HG03060 (cell line): Measurements from ENCODE around the gene FHIT.

Experiments
- ATAC-seq: cut with Tn5 transposase; IDR thresholded peaks from one replicate; pipeline ENCODE4 v1.9.1; 2021; ENCODE audit warnings: low read depth, moderate number of reproducible peaks; ENCODE audit not compliant: unreplicated experiment

Gene FHIT

DNA sequence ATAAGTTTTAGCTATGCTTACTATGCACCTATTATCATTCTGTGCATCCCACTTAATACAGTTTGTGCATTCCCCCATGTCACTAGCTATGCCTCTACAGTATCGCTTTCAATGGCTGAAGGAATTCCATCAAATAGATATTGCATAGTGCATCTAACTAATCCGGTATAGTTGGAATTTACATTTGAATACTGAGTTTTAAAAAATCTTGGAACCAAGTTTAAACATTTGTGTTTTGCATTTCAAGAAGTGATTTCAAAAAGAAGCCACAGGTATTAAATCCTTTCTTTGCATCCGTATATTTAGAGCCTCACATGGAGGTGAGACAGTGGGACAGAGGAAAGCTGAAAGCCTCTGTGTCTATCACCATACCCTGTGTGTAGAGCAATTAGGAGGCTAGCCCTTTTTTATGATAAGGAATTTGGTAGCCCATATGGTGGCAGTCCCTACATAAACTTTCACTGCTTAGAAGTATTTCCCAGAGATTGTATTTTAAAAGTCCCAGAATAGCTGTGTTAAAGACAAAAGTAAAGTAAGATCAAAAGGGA, 1241.2 kb downstream of the FHIT start:
- no peak for ATAC-seq

GRCh38 chr3:60001369-60001768, 1249.9 kb downstream of the FHIT start:
- ATAC-seq = no peak

GRCh38 chr3:60000311-60001105, 1250.7 kb downstream of the FHIT start:
- no peak for ATAC-seq

GRCh38 chr3:59998058-59998457, 1253.2 kb downstream of the FHIT start:
- ATAC-seq = no peak

GRCh38 chr3:59997583-59997982, 1253.7 kb downstream of the FHIT start:
- ATAC-seq = no peak

DNA sequence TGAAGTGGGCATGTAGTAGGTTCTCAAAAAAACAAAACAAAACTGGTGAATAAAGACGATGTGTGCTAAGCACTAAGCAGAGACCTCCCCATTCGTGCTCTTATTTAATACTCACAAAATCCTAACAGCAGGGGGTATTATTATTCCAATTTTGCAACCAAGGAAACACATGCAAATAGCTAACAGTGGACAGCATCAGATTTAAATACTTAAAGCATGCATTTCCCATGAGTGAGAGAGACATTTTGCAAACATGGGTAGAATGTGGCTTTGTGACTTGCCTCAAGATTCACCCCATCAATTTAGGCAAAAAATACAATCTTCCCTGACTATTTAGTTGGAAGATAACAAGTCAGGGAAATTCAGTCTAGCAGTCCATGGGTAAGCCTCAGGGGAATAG, 1255.2 kb downstream of the FHIT start:
- ATAC-seq = no peak

DNA sequence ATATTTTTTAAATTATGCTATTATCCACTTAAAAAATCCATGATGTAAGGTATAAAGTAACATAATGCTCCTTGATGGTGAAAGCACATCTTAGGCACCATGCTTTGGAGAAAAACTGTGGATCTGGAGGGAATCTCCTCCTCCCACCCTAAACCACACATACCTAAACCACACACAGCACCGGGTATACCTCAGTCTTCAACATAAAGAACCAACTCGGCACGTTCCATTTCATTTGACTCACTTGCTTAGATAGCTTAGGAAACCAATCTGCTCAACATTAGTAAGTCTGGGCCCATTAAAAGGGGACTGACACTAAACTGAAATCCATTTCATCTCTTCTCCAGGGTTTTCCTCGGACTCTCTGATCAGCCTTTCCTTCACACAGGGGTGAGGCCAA, 1255.7 kb downstream of the FHIT start:
- no peak for ATAC-seq

DNA sequence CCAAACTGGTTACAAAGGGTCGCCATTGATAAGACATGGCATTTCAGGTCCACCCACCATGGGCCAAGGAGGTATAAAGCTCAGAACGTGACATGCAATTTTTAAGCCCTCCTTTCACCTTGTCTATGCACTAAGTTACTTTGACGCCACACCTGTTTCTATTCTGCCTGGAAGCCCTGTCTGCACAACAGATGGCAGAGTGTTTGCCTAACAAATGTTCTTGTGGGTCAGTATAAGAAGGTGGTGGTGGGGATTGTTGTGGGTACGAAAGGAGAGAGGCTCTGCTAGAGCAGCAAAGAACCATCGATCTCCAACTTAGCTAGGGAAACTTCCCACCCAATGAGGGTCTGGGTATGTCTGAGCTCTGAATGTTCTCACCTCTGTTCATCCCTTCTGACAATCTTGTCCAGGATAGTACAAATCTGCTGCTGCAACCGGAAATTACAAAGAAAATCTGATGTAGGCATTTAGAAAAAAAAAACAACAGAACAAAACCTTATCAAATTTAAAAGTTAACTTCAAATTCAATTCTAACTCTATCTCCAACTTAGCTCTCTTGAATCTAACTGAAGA, 1256.4 kb downstream of the FHIT start:
- no peak for ATAC-seq

GRCh38 chr3:59992578-59992977, 1258.7 kb downstream of the FHIT start:
- ATAC-seq = no peak

DNA sequence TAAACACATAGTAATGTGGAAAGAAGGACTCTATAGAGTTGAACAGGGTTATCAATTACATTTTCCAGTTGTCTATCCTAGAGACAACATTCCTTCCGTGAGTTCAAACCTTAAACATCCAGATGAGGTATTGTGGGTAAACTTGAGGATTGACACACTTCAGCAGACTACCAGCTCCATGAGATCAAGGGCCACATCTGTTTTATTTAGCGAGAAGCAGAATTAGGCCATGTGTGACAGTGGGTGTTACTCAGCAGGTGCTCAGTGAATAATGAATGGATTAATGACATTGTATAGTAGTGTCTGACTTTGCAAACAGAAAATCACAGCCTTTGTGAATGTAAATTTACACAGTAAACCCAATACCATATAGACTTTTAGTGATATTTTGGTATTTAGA, 1260.3 kb downstream of the FHIT start:
- no peak for ATAC-seq

GRCh38 chr3:59982510-59982909, 1268.7 kb downstream of the FHIT start:
- ATAC-seq = no peak

- ATAC-seq = no peak
Observed at GRCh38 chr3:59981377-59981776, 1269.9 kb downstream of the FHIT start.

GRCh38 chr3:59980576-59980975, 1270.7 kb downstream of the FHIT start:
- ATAC-seq = no peak

GRCh38 chr3:59979542-59979941, 1271.7 kb downstream of the FHIT start:
- no peak for ATAC-seq

- no peak for ATAC-seq
Observed at GRCh38 chr3:59978979-59979378, 1272.3 kb downstream of the FHIT start.

DNA sequence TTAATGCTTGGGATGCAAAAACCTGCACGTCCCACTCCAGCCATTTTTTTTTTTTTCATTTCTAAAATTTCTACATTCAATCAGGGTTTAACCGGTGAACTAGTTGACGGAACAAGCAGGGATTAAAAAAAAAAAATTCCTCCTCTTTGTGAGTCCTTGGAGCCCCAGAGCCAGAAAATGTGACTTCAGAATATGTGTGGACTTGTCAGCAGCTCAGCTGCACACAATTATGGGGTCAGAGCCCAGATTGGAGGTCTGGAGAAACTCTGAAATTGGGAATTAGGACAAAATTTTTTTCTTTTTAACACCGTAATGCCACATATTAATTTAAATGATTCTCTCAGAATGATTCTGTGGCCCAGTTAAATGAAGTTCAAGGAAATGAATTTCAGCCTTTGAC, 1280.5 kb downstream of the FHIT start:
- no peak for ATAC-seq

DNA sequence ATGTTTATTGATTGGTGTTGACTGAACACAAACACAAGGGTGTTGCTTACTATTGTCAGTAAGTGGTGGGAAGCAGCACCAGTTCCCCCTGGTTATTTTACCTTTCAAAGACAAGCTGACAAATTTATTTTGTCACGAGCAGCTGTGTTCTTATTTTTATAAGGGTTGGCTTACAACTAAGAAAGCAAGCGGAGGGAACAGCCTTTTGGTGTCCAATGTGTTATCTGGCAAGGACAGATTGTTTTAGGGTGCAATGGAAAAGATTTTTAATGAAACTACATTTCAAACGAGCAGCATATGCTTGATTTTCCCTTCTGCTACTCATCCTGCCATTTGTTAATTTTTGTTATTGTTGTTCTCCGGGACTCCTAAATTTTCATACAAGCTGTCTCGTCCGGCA, 1280.9 kb downstream of the FHIT start:
- no peak for ATAC-seq

GRCh38 chr3:59968513-59969045, 1282.7 kb downstream of the FHIT start:
- ATAC-seq = no peak

DNA sequence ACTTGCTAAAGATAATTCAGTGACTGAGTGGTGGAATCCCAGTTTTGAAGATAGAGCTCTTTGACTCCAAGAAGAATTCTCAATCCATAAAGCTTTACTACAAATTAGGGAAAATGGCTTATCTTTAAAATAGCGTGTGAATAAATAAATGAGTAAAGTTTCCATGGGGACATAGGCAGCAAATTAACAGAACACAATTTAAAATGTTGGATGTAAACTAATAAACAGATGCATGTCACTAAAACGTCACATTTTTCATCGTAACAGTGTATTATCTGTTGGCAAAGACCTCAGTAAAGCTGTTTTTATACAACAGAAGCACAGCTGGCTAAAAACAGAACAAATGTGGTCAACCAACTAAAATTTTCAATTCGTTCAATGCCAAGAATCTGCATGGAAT, 1287.6 kb downstream of the FHIT start:
- ATAC-seq = no peak

GRCh38 chr3:59957150-59957549, 1294.1 kb downstream of the FHIT start:
- no peak for ATAC-seq

DNA sequence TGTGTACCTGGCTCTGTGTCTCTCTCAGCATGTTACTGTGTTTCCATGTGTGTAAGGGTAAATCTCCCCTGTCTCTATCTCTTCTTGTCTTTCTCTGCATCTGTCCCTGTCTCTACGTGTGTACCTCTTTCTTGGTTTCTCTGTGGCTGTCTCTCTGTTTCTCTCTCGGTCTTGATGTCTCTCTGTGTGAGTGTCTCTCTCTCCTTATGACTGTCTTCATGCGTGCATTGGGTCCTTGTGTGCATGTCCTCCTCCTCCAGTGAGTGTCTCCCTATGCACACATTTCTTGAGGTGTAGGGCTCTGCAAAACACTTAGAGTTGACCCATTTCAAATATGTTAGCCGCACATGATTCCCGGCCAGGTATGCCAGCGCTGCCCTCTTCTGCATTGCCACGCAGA, 1298.1 kb downstream of the FHIT start:
- no peak for ATAC-seq

GRCh38 chr3:59949311-59949710, 1301.9 kb downstream of the FHIT start:
- ATAC-seq = no peak
